Stimulated activated CD8-positive, alpha-beta memory T cell treated with anti-CD3 and anti-CD28 coated beads, Interleukin-7, amount 100 ng/mL, for 24 hours (primary cell): ENCODE results near the gene SLX1A.
"Not testable (repeated sequence)": the region's sequence is repeated elsewhere in the genome, so short reads cannot be mapped to it uniquely, and the experiment has no call there.

Source experiments
- DNase-seq: peaks from one replicate; pipeline ENCODE4 v3.0.0-alpha.2; 2020; ENCODE audit warnings: low read depth

The SLX1A gene

DNA sequence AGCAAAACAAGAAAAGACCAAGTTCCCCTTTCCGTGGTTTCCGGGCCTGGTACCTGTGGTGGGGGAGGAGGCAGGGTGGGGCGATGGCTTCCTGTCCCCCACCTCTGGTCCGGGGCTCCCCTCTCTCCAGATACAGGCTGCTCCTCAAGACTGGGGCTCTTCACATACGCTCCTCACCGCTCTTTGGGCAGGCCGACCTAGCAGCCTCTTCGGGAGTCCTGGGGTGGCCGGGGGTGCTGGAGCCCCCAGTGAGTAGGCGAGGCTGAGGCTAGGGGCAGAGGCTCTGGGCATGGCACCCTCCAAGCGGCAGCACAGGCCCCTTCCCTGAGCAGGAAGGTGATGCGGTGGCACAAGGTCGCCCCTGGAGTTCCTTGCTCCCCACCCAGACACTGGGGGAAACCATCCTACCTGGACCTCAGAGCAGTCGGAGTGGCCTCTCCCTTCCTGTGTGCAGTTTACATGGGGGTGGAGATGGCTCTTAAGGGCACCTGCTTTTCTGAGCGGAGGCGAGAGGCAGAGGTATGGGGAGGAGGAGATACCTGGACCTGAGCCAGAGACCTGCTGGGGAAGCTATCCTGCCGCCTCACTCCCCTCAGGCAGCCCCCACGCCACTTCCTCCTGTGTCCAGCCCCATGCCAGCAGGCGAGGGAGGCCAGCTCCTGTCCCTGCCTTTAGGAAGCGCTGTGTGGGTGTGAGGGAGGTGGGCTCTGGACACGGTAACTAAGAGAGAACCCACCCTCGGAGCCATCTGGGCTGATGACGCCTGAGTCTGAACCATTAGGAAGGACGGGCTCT, 9.4 kb upstream of the SLX1A start:
- peak; percentile 36 for DNase-seq

DNA sequence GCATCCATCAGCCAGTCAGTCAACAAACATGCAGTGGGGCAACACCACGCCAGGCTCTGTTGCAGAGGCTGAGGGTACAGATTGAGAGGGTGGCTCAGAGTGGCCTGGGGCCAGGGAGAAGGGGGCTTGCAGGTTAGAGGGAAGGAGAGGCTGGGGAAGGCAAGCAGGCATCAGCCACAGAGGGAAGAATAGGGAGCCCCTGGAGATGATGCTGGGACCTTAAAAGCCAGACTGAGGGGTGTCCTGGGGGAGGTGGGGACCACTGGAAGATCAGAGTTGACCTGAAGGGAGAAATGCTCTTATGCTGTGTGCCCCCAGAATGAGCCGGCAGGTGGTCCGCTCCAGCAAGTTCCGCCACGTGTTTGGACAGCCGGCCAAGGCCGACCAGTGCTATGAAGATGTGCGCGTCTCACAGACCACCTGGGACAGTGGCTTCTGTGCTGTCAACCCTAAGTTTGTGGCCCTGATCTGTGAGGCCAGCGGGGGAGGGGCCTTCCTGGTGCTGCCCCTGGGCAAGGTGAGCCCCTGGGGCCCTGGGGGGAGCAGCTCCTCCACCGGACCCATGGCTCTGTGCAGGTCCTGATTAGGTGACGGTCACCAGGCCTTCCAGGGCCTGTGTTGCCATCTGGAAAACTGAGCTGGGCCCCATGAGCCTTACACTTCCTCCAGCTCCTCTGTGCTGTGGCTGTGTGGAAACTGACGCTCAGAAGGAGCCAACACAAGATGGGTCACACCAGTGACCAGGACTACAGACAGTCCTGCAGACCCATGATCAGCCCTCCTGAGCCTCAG, 8.6 kb upstream of the SLX1A start:
- DNase-seq = no peak

DNA sequence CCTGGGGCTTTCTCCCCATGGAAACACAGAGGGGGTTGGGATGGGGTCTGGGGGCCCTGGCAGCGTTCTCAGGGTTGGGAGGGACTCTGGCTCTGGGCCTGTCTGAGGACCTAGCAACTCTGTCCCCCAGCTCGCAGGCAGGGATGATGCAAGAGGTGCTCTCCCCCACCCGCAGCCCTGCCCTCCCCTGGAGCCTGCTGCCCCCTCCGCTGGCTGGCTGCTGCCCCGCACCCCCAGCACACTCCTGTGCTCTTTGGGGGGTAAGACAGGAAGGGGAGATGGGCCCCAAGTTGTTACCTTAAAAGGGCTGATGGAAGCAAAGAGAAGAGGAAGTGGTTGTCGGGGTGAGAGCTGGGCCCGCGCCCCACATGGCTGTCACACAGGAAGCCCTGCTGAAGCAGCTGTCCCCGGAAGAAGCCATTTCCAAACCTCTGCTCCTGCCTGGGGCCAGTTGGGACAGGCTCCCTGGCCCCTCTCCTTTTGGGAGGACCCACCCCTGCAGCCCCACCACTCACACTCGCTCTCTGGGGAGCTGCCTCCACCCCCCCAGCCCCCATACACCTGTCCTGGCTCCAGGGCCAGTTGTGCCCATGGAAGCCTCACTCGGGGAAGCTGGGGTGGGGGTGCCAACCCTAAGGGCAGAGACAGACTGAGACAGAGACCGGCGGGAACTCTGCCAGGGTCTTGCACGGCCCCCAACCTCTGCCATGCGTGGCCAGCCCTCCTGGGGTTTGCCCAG, 7.8 kb upstream of the SLX1A start:
- peak; percentile 57 for DNase-seq

DNA sequence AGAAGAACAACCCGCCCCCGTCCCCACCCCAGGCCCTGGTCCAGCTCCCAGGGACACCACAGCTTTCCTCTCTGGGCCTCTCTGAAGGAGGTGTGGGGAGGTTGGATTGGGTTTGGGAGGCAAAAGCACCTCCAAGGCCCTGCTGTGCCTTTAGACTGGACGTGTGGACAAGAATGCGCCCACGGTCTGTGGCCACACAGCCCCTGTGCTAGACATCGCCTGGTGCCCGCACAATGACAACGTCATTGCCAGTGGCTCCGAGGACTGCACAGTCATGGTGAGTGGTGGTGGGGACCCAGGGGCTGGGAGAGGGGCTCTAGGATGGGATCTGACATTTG, 7.3 kb upstream of the SLX1A start:
- no peak for DNase-seq

DNA sequence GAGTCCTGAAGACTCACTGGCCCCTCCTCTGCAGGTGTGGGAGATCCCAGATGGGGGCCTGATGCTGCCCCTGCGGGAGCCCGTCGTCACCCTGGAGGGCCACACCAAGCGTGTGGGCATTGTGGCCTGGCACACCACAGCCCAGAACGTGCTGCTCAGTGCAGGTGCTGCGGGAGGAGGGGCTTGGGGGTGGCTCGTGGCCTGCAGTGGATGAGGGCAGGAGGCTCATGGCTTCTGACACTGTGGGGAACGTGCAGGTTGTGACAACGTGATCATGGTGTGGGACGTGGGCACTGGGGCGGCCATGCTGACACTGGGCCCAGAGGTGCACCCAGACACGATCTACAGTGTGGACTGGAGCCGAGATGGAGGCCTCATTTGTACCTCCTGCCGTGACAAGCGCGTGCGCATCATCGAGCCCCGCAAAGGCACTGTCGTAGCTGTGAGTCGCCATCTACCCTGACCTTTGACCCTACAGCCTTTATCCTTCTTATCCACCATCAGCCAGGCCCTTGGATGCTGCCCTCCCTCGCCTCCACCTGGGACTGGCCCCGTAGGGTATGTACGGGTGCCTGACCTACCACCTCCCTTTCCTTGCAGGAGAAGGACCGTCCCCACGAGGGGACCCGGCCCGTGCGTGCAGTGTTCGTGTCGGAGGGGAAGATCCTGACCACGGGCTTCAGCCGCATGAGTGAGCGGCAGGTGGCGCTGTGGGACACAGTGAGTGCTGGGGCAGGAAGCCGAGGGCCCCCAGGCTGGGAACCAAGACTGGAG, 6.7 kb upstream of the SLX1A start:
- DNase-seq = peak; percentile 84

DNA sequence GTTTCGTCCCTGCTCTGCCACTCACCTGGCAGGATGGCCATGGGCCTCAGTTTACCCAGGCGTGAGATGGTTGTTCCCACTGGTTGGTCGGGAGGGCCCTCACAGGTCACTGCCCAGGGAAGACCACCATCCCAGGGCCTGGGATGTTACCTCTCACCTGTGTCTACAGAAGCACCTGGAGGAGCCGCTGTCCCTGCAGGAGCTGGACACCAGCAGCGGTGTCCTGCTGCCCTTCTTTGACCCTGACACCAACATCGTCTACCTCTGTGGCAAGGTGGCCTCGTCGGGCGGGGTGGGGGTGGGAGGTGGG, 6.2 kb upstream of the SLX1A start:
- DNase-seq = no peak

DNA sequence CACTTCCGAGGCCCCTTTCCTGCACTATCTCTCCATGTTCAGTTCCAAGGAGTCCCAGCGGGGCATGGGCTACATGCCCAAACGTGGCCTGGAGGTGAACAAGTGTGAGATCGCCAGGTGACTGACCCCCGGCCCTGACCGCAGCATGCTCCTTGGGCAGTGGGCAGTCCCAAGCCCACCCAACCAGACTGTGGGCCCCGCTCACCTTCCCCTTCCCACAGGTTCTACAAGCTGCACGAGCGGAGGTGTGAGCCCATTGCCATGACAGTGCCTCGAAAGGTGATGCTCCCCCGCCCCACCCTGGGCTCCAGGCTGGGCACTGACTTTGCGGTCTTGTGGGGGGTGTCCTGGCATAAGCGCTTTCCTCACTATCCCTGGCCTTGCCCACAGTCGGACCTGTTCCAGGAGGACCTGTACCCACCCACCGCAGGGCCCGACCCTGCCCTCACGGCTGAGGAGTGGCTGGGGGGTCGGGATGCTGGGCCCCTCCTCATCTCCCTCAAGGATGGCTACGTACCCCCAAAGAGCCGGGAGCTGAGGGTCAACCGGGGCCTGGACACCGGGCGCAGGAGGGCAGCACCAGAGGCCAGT, 5.6 kb upstream of the SLX1A start:
- no peak for DNase-seq

DNA sequence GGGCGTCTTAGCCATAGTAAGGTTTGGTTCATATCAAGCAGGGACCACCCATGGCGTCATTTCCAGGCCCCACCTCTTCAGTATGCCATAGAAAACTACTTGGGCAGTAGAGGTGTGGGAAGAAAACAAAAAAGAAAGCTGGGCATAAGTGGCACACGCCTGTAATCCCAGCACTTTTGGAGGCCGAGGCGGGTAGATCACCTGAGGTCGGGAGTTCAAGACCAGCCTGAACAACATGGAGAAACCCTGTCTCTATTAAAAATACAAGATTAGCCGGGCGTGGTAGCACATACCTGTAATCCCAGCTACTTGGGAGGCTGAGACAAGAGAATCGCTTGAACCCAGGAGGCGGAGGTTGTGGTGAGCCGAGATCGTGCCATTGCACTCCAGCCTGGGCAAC, 2.5 kb upstream of the SLX1A start:
- not testable (repeated sequence) for DNase-seq

DNA sequence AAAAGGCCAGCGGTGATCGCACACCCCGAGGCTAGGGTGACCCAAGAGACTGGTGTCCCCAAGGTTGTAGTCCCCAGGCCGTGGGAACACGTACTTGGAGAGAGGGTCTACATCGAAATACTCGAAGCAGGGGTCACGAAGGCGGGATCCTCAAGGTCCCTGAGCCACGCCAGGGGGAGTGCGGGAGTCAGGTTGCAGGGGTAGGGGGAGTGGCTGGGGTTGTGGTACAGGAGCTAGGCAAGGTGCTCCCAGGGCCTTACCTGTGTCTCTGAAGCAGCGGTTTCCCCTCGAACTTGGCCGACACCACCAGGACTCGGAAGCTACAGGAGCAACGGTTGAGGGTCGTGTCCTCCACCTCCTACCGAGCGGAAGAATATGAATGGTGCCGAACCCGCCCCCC, 577 bp upstream of the SLX1A start:
- DNase-seq = not testable (repeated sequence)

DNA sequence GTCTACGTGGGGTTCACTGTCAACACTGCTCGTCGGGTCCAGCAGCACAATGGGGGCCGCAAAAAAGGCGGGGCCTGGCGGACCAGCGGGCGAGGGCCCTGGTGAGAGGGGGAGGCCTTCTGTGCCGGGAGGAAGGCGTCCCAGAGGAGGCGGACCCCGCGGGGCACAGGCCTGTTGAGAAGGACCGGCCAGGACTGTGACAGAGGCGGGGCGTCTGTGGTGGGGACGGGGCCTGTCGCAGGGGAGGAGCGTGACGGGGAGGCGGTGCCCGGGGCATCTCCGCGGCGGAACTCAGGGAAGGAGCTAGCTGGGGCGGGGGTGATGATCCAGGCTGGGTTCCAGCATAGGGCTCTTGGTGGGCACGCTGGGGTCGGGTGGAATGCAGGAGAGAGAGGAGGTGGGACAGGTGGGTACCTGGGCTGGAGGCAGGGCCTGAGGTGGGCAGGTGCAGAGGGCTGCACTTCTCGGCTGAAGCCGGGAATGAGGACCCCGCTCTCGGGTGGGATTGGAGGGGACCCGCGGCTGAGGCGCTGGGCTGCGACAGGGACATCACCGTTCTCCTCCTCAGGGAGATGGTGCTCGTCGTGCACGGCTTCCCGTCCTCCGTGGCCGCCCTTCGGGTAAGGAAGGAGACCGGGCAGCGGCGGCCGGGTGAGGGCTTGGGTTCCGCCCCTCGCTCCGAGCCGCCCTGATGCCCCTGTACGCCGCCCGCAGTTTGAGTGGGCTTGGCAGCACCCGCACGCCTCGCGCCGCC, 674 bp downstream of the SLX1A start:
- not testable (repeated sequence) for DNase-seq

DNA sequence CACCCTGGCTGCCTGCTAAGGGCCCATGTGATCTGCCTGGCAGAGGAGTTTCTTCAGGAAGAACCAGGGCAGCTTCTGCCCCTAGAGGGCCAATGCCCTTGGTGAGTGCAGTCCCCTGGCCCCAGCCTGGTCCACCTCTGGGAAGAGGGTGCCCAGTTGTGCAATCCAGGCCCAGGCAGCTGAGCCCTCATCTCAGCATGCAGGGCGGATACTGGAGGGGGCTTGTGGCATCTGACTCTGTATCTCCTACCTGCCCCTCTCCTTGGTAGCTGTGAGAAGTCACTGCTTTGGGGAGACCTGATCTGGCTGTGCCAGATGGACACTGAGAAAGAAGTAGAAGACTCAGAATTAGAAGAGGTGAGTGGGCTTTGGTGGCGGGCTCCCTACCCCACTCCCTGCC, 3.3 kb downstream of the SLX1A start:
- DNase-seq = not testable (repeated sequence)

DNA sequence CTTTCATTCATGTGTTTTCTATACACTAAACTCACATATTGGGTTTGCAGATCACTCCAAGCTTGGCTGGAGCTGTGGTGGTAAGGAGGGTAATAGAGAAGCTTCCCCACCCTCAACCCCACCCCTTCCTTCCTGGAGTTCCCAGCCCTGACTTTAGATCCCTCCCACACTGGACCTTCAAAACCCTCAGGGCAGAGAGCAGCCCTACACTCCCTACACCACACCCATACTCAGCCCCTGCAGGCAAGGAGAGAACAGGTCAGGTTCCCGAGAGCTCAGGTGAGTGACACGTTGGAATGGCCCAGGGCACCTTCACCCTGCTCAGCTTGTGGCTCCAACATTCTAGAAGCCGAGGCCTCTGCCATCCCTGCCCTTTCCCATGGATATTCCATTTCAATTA, 5.4 kb downstream of the SLX1A start, which contains the start of gene SULT1A3:
Gene SULT1A3 (plus strand): TSS at position 207 of the 400 bp plus-strand sequence. CDS start 1,474 bp downstream, outside the sequence.
- not testable (repeated sequence) for DNase-seq

DNA sequence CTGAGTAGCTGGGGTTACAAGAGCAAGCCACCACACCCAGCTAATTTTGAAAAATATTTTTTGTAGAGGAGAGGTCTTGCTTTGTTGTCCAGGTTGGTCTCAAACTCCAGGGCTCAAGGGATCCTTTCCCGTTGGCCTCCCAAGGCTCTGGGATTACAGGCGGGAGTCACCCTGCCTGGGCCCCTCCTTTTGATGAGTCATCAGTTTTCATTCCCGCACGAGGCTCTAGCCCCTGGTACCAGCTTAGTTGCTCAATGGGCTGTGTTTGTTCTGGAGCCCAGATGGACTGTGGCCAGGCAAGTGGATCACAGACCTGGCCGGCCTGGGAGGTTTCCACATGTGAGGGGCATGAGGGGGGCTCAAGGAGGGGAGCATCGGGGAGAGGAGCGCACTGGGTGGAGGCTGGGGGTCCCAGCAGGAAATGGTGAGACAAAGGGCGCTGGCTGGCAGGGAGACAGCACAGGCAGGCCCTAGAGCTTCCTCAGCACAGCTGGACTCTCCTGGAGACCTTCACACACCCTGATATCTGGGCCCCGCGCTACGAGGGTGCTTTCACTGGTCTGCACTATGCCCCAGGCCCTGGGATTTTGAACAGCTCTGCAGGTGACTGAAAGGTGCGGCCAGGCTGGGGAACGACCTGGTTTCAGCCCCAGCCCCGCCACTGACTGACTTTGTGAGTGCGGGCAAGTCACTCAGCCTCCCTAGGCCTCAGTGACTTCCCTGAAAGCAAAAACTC, 6.1 kb downstream of the SLX1A start:
- not testable (repeated sequence) for DNase-seq

DNA sequence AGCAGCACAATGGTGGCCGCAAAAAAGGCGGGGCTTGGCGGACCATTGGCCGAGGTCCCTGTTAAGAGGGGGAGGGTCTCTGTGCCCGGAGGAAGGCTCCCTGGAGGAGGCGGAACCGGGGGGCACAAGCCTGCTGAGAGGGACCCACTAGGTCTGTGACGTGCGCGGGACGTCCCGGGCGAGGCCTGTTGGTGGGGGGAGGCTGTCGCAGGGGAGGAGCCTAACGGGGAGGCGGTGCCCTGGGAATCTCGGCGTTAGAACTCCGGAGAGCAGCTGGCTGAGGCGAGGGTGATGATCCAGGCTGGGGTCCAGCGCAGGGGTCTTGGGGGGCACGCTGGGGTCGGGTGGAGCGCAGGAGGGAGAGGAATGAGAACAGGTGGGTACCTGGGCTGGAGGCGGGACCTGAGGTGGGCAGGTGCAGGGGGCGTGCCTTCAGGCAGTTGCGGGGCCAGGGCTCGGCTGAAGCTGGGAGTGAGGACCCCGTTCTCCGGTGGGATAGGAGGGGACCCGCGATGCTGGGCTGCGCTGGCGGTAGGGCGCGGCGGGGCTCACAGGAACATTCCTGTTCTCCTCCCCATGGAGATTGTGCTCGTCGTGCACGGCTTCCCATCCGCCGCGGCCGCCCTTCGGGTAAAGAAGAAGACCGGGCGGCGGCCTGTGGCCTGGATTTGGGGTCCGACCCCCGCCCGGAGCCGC, 12.0 kb downstream of the SLX1A start:
- DNase-seq = not testable (repeated sequence)

DNA sequence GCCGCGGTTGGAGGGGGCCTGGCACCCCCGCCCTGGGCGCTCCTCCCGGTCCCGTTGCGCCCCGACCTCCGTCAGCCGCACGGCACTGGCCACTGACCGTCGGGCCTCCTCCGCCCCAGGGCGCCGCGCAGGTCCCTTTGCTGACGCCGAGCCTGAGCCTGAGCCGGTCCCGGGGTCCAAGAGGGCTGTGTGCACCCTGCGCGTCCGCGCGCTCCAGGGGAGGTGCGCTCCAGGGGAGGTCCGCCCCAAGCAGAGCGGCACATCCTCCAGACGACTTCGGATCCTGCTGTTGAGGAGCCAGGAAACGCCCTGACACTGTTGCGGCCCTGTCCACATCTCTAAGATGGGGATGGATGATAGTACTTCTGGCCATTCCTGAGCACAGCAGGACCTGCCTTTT, 12.6 kb downstream of the SLX1A start:
- not testable (repeated sequence) for DNase-seq

DNA sequence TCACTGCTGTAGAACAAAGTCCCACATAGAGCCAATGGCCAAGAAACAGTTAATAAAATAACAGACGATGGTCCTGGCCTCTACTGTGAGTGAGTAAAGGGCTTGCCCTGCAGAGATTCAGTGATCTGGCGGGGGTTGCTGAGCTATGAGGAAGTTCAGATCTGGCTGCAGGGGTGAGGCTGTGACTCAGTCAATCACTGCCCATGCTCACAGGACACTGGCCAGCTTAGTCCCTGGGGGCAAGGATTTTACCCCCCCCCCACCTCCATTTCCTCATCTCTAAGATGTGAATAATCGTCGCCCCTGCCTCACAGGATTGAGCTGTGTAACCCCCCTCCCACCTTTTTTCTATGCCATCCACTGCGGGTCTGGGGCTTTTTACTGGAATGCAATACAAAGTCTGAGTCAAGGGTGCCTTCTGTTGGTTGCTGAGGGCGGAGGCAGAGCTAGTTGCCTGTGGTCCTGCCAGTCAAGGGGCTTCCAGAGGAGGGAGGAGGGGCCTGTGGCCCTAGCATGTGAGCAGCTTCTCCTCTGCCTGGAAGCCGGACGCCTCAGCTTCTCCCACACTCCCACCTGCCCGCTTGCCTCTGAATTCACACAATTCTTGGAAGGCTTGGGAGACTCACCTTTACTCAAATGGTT, 13.5 kb downstream of the SLX1A start:
- DNase-seq = not testable (repeated sequence)

DNA sequence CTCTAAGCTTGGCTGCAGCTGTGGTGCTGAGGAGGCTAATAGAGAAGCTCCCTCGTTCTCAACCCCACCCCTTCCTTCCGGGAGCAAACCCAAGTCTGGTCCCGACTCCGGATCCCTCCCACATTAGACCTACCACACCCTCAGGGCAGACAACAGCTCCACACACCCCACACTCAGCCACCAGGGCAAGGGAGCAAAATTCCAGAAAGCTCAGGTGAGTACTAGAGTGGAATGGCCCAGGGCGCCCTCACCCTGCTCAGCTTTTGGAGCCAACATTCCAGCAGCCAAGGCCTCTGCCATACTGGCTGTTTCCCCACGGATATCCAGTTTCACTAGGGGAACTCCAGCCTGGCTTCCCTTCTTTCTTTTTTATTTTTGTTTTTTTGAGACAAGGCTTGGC, 15.4 kb downstream of the SLX1A start:
- DNase-seq = not testable (repeated sequence)

DNA sequence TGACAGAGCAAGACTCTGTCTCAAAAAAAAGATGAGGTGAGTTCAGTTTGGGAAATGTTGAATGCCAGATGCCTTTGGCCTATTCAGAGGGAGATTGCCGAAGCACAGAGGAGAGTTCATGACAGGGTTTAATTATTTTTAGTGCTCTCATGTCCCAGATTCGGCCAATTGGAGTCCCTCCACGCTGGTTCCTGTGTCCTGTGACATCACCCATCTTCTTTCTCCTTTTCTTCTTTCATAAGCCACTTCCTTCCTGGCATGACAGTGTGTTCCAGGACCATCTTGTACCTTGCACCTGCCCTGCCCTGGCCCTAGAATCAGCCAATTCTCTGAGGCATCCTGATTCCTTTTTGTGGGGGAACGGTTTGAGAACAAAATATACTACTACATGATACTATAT, 17.7 kb downstream of the SLX1A start:
- not testable (repeated sequence) for DNase-seq

DNA sequence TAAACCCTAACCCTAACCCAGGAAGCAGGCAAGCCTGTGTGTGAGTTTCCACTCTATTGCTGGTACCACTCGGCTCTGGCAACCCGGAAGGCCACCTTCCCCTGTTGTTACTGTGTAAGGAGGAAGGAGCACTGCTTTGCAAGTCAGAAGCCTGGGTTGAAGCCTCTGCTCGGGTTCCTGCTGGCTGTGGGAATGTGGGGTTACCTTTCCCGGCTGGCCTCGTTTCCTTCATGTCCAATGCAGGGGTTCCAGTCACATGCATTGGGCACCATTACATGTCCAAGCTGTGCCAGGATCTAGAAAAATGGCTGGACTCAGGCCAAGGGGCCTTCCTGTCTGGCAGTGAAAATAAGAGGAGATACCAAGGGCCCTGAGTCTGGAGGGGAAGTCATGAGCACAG, 23.4 kb downstream of the SLX1A start:
- not testable (repeated sequence) for DNase-seq
